Neural progenitor cell (in vitro differentiated cells): ENCODE measurements around the gene TXLNB. TPM values are rescaled to one million over a fixed set of nuclear protein-coding genes. Genes with fewer than 3 reads are reported as not detected.

Experiments used
- DNase-seq: peaks from one replicate; pipeline ENCODE4 v3.0.0-alpha.2; 2016; ENCODE audit warnings: low spot score
- H2AFZ ChIP-seq: fragments of 200-600 bp; sonication (generic); replicated peaks from 2 replicates; pipeline ENCODE4 v1.6.1; 2016; ENCODE audit warnings: antibody characterized with exemption
- H3F3A ChIP-seq: fragments of 200-600 bp; sonication (generic); 2 replicates; pipeline ENCODE4 v1.6.1; 2016; ENCODE audit warnings: antibody characterized with exemption, low read depth
- H3K27ac ChIP-seq: fragments of 200-600 bp; sonication (generic); 2 replicates; pipeline ENCODE4 v1.5.1; 2016; ENCODE audit warnings: mild to moderate bottlenecking
- H3K27me3 ChIP-seq: fragments of 200-600 bp; sonication (generic); 2 replicates; pipeline ENCODE4 v1.6.1; 2016; ENCODE audit warnings: mild to moderate bottlenecking, moderate library complexity
- H3K36me3 ChIP-seq: fragments of 200-600 bp; sonication (generic); 2 replicates; pipeline ENCODE4 v1.5.1; 2016
- H3K4me1 ChIP-seq: fragments of 200-600 bp; sonication (generic); 2 replicates; pipeline ENCODE4 v1.6.1; 2016; ENCODE audit warnings: mixed run types
- H3K4me2 ChIP-seq: fragments of 200-600 bp; sonication (generic); 2 replicates; pipeline ENCODE4 v1.6.1; 2016
- H3K4me3 ChIP-seq: fragments of 200-600 bp; sonication (generic); 2 replicates; pipeline ENCODE4 v1.5.1; 2016
- H3K79me2 ChIP-seq: fragments of 200-600 bp; sonication (generic); 2 replicates; pipeline ENCODE4 v1.6.1; 2016; ENCODE audit warnings: low read depth
- H3K9ac ChIP-seq: fragments of 200-600 bp; sonication (generic); 2 replicates; pipeline ENCODE4 v1.6.1; 2016
- H3K9me3 ChIP-seq: fragments of 200-600 bp; sonication (generic); 2 replicates; pipeline ENCODE4 v1.5.1; 2016; ENCODE audit warnings: low read depth
- H4K20me1 ChIP-seq: fragments of 200-600 bp; sonication (generic); 2 replicates; pipeline ENCODE4 v1.6.1; 2016; ENCODE audit warnings: low read depth
- H3K27ac Mint-ChIP-seq: 3 replicates; pipeline ENCODE4 v1.8.0; 2021; ENCODE audit warnings: mixed read lengths
- H3K27me3 Mint-ChIP-seq: 2 replicates; pipeline ENCODE4 v1.8.0; 2022; ENCODE audit warnings: low read depth, mild to moderate bottlenecking, inconsistent platforms, moderate library complexity, mixed read lengths; ENCODE audit not compliant: insufficient read depth
- H3K36me3 Mint-ChIP-seq: 3 replicates; pipeline ENCODE4 v1.8.0; 2021; ENCODE audit warnings: mixed read lengths
- H3K4me1 Mint-ChIP-seq: 3 replicates; pipeline ENCODE4 v1.8.0; 2021; ENCODE audit warnings: mixed read lengths
- H3K4me3 Mint-ChIP-seq: 3 replicates; pipeline ENCODE4 v1.8.0; 2021; ENCODE audit warnings: mild to moderate bottlenecking, moderate library complexity, mixed read lengths
- H3K9me3 Mint-ChIP-seq: 3 replicates; pipeline ENCODE4 v1.8.0; 2020; ENCODE audit warnings: mixed read lengths
- EZH2 ChIP-seq: fragments of 200-600 bp; sonication (generic); IDR thresholded peaks from 2 replicates; pipeline ENCODE4 v1.6.1; 2017; ENCODE audit warnings: antibody characterized with exemption, mild to moderate bottlenecking, moderate library complexity
- EZH2phosphoT487 ChIP-seq: fragments of 200-600 bp; sonication (generic); IDR thresholded peaks from 2 replicates; pipeline ENCODE4 v1.6.1; 2017; ENCODE audit warnings: antibody characterized with exemption
- total RNA-seq: library from RNA; depleted of rRNA; stranded (reverse); fragments of >200 nt; gene quantifications from 2 replicates; pipeline ENCODE4 v1.2.3, GENCODE V29; 2015; ENCODE audit warnings: low replicate concordance
- TF ChIP-seq, protein P1 (sequence below): fragments of 200-600 bp; sonication (generic); IDR thresholded peaks from 2 replicates; pipeline ENCODE4 v1.5.1; 2017; ENCODE audit warnings: antibody characterized with exemption, mild to moderate bottlenecking

TXLNB gene
- total RNA-seq, 1 donor from 2014 or later, result 0.06 TPM

DNA sequence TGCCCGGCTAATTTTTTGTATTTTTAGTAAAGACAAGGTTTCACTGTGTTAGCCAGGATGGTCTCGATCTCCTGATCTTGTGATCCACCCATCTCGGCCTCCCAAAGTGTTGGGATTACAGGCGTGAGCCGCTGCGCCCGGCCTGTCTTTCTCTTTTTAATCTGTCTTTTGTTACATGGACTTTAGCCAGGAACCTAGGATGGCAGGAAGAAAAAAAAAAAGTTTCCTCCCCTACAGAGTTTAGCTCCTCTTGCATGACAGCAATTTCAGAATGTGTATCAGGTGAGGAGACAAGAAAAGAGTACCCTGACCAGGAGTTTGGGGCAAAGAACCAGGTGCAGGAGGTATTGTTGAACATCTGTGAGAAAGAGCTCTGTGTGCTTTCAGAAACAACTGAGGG lies 21.4 kb upstream of the TXLNB start:
- Histone ChIP-seq H3K27ac (peak overlapping the region; percentile 94), H3K27me3 (no peaks in the 10 kb centered on the region), H3K9me3 (no peaks in the 10 kb centered on the region), H3K79me2 (no peaks in the 10 kb centered on the region), H3F3A (peaks cover 24% of the 10 kb centered on the region), H3K36me3 (no peaks in the 10 kb centered on the region), H3K4me1 (peaks cover 13% of the 10 kb centered on the region), H3K4me2 (peak overlapping the region; percentile 45), H2AFZ (no peak overlapping the region), H4K20me1 (no peaks in the 10 kb centered on the region), H3K9ac (no peak overlapping the region), H3K4me3 (peak overlapping the region; percentile 1)
- peaks cover 13% of the 10 kb centered on the region for H3K4me1 Mint-ChIP-seq
- peaks cover 4% of the 10 kb centered on the region for H3K9me3 Mint-ChIP-seq
- H3K36me3 Mint-ChIP-seq, result no peaks in the 10 kb centered on the region
- peak; percentile 73 for DNase-seq
- no peaks in the 10 kb centered on the region for H3K27me3 Mint-ChIP-seq
- H3K27ac Mint-ChIP-seq, result no peak overlapping the region
- TF ChIP-seq EZH2, result no peak
- no peak for TF ChIP-seq EZH2phosphoT487
- TF ChIP-seq, protein P1, sequence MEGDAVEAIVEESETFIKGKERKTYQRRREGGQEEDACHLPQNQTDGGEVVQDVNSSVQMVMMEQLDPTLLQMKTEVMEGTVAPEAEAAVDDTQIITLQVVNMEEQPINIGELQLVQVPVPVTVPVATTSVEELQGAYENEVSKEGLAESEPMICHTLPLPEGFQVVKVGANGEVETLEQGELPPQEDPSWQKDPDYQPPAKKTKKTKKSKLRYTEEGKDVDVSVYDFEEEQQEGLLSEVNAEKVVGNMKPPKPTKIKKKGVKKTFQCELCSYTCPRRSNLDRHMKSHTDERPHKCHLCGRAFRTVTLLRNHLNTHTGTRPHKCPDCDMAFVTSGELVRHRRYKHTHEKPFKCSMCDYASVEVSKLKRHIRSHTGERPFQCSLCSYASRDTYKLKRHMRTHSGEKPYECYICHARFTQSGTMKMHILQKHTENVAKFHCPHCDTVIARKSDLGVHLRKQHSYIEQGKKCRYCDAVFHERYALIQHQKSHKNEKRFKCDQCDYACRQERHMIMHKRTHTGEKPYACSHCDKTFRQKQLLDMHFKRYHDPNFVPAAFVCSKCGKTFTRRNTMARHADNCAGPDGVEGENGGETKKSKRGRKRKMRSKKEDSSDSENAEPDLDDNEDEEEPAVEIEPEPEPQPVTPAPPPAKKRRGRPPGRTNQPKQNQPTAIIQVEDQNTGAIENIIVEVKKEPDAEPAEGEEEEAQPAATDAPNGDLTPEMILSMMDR, result no peak
- H3K4me3 Mint-ChIP-seq, result no peak overlapping the region

DNA sequence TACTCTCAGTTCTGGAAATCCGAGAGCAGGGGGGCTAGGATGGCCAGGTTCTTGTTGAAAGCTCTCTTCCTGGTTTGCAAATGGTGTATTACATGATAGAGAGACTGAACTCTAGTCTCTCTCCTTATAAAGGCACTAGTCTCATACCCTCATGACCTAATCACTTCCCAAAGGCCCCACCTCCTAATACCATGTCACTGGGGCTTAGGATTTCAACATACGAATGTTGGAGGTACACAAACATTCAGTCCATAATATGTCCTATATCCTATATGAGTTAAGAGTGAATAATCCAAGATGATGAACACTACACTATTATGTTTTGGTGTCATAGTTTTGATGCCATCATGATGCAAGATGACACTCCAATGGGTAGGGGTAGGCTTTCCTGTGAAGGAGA lies 20.0 kb upstream of the TXLNB start:
- Mint-ChIP-seq H3K36me3 (no peaks in the 10 kb centered on the region), H3K27me3 (no peaks in the 10 kb centered on the region), H3K4me3 (no peak overlapping the region), H3K9me3 (no peaks in the 10 kb centered on the region), H3K4me1 (peaks cover 13% of the 10 kb centered on the region), H3K27ac (no peak overlapping the region)
- H3K9ac ChIP-seq, result no peak overlapping the region
- DNase-seq, result no peak
- no peak overlapping the region for H3K4me3 ChIP-seq
- no peak overlapping the region for H3K4me2 ChIP-seq
- TF ChIP-seq EZH2phosphoT487 (no peak), EZH2 (no peak)
- TF ChIP-seq, protein P1, result no peak
- H3K4me1 ChIP-seq, result peaks cover 13% of the 10 kb centered on the region
- H3K36me3 ChIP-seq, result no peaks in the 10 kb centered on the region
- H3K27me3 ChIP-seq, result no peaks in the 10 kb centered on the region
- no peaks in the 10 kb centered on the region for H3K9me3 ChIP-seq
- no peak overlapping the region for H3K27ac ChIP-seq
- H3F3A ChIP-seq, result peaks cover 24% of the 10 kb centered on the region
- peak overlapping the region; percentile 38 for H2AFZ ChIP-seq
- H4K20me1 ChIP-seq, result no peaks in the 10 kb centered on the region
- no peaks in the 10 kb centered on the region for H3K79me2 ChIP-seq

DNA sequence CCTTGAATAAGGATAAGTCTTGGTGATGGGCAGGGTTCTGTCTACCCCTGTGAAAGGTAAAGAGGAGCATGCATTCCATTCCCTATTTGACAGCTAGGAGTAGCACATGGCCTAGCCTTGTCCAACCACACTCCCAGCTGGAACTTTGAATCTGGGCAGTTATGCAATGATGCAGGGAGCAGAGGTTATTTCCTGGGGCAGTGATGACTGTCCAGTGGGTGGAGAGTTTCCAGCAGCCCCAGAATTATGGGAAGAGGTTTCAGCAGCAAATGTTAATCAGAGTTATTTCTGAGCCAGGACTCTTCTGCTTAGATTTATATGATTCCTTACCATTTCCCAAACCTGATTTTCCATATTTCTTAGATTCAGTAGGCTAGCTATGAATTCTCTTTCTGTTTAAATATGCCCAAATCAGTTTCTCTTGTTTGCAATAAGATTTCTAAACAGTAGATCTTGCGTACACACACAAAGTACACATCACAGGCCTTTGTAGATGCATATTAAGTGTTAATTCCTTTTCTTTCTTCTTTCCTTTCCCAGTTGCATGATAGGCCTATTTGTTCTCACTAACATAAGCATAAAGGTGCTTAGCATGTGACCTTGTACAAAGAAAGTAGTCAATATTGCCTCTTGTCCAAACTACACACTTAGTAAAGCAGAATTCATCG lies 17.3 kb upstream of the TXLNB start:
- no peaks in the 10 kb centered on the region for H3K27me3 Mint-ChIP-seq
- H2AFZ ChIP-seq, result no peak overlapping the region

More for the DNA sequence above, 17.3 kb upstream of the TXLNB start:
- Histone ChIP-seq H4K20me1 (no peaks in the 10 kb centered on the region), H3K4me2 (no peak overlapping the region), H3K27ac (no peak overlapping the region), H3K79me2 (no peaks in the 10 kb centered on the region), H3K9ac (no peak overlapping the region), H3K27me3 (no peaks in the 10 kb centered on the region), H3K36me3 (no peaks in the 10 kb centered on the region), H3F3A (peaks cover 22% of the 10 kb centered on the region), H3K4me3 (no peak overlapping the region), H3K4me1 (peaks cover 9% of the 10 kb centered on the region), H3K9me3 (no peaks in the 10 kb centered on the region)
- DNase-seq, result no peak
- no peaks in the 10 kb centered on the region for H3K9me3 Mint-ChIP-seq
- H3K4me1 Mint-ChIP-seq, result peaks cover 18% of the 10 kb centered on the region
- H3K4me3 Mint-ChIP-seq, result no peak overlapping the region
- TF ChIP-seq EZH2phosphoT487 (no peak), EZH2 (no peak)
- TF ChIP-seq, protein P1, result no peak
- no peaks in the 10 kb centered on the region for H3K36me3 Mint-ChIP-seq
- H3K27ac Mint-ChIP-seq, result no peak overlapping the region
